OCI-LY3 (cell line): ENCODE results near the gene POC1B.

Experiments used
- H2AFZ ChIP-seq: fragments of 200-600, 300-600 bp; shearing (Covaris generic); 2 replicates; pipeline ENCODE4 v1.6.0; 2014; ENCODE audit warnings: antibody characterized with exemption, low read depth, low read length
- H3K27ac ChIP-seq: fragments of 200-600, 300-600 bp; sonication (generic); 2 replicates; pipeline ENCODE4 v1.5.1; 2014; ENCODE audit warnings: mild to moderate bottlenecking, low read length, moderate library complexity, mixed read lengths
- H3K27me3 ChIP-seq: fragments of 200-600, 300-600 bp; sonication (generic); 2 replicates; pipeline ENCODE4 v1.6.1; 2014; ENCODE audit warnings: low read depth, low read length, mixed read lengths
- H3K36me3 ChIP-seq: fragments of 200-600, 300-600 bp; sonication (generic); replicated peaks from 2 replicates; pipeline ENCODE3; 2014; ENCODE audit warnings: low read depth, low read length, mixed read lengths
- H3K4me1 ChIP-seq: fragments of 300-600, 200-600 bp; sonication (generic); 2 replicates; pipeline ENCODE4 v1.6.1; 2014; ENCODE audit warnings: low read length, mixed read lengths
- H3K4me2 ChIP-seq: fragments of 200-600, 300-600 bp; sonication (generic); 2 replicates; pipeline ENCODE4 v1.6.1; 2014; ENCODE audit warnings: low read length, mixed read lengths
- H3K4me3 ChIP-seq: fragments of 300-600, 200-600 bp; sonication (generic); 2 replicates; pipeline ENCODE4 v1.5.1; 2014; ENCODE audit warnings: antibody characterized with exemption, mild to moderate bottlenecking, low read length, moderate library complexity
- H3K79me2 ChIP-seq: fragments of 300-600, 200-600 bp; shearing (Covaris generic); 2 replicates; pipeline ENCODE4 v1.6.1; 2014; ENCODE audit warnings: mild to moderate bottlenecking, low read length, mixed read lengths
- H3K9ac ChIP-seq: fragments of 300-600, 200-600 bp; shearing (Covaris generic); 2 replicates; pipeline ENCODE4 v1.6.0; 2014; ENCODE audit warnings: mild to moderate bottlenecking, low read length, moderate library complexity
- H3K9me3 ChIP-seq: fragments of 200-600, 300-600 bp; shearing (Covaris generic); 2 replicates; pipeline ENCODE4 v1.6.1; 2014; ENCODE audit warnings: low read length, mixed read lengths; ENCODE audit not compliant: insufficient read depth
- H4K20me1 ChIP-seq: fragments of 200-600, 300-600 bp; sonication (generic); 2 replicates; pipeline ENCODE4 v1.6.1; 2016; ENCODE audit warnings: low read length, mixed read lengths; ENCODE audit not compliant: insufficient read depth
- CTCF ChIP-seq: fragments of 200-600, 300-600 bp; sonication (generic); IDR thresholded peaks from 2 replicates; pipeline ENCODE4 v1.5.1; 2014; ENCODE audit warnings: antibody characterized with exemption, low read length, low read depth
- EZH2phosphoT487 ChIP-seq: fragments of 200-600 bp; shearing (Covaris generic); IDR thresholded peaks from 2 replicates; pipeline ENCODE4 v1.6.1; 2018; ENCODE audit warnings: antibody characterized with exemption, mixed run types, low read depth

POC1B gene

GRCh38 chr12:89421092-89421835 is 104.6 kb downstream of the POC1B start:
- Histone ChIP-seq H3K36me3 (peaks cover 5% of the 10 kb centered on the region), H3K79me2 (no peaks in the 10 kb centered on the region), H3K9me3 (no peaks in the 10 kb centered on the region), H2AFZ (no peak overlapping the region), H3K4me2 (no peak overlapping the region), H3K27ac (no peak overlapping the region), H4K20me1 (no peaks in the 10 kb centered on the region; the same call in 1 of the 2 replicates), H3K4me3 (no peak overlapping the region), H3K9ac (no peak overlapping the region), H3K4me1 (peaks cover 20% of the 10 kb centered on the region), H3K27me3 (no peaks in the 10 kb centered on the region)
- no peak for TF ChIP-seq EZH2phosphoT487
- TF ChIP-seq CTCF, result no peak

GRCh38 chr12:89418228-89418910 is 107.5 kb downstream of the POC1B start:
- Histone ChIP-seq H2AFZ (no peak overlapping the region), H3K27ac (no peak overlapping the region)

GRCh38 chr12:89417246-89417977 is 108.4 kb downstream of the POC1B start:
- Histone ChIP-seq H3K4me1 (peaks cover 9% of the 10 kb centered on the region), H3K4me2 (no peak overlapping the region), H3K79me2 (no peaks in the 10 kb centered on the region), H4K20me1 (no peaks in the 10 kb centered on the region), H3K9me3 (no peaks in the 10 kb centered on the region), H3K36me3 (no peaks in the 10 kb centered on the region), H3K4me3 (no peak overlapping the region), H2AFZ (no peak overlapping the region), H3K9ac (no peak overlapping the region), H3K27me3 (no peaks in the 10 kb centered on the region), H3K27ac (no peak overlapping the region)
- TF ChIP-seq CTCF, result no peak
- no peak for TF ChIP-seq EZH2phosphoT487

More at GRCh38 chr12:89418228-89418910, 107.5 kb downstream of the POC1B start:
- no peaks in the 10 kb centered on the region for H3K9me3 ChIP-seq
- peaks cover 9% of the 10 kb centered on the region for H3K4me1 ChIP-seq
- H3K9ac ChIP-seq, result no peak overlapping the region
- no peaks in the 10 kb centered on the region for H3K36me3 ChIP-seq
- no peak overlapping the region for H3K4me2 ChIP-seq
- H3K4me3 ChIP-seq, result no peak overlapping the region
- no peaks in the 10 kb centered on the region for H3K79me2 ChIP-seq
- H3K27me3 ChIP-seq, result no peaks in the 10 kb centered on the region
- no peaks in the 10 kb centered on the region for H4K20me1 ChIP-seq
- no peak for TF ChIP-seq CTCF
- TF ChIP-seq EZH2phosphoT487, result no peak
